ENCODE measurements around the gene SHROOM4. TPM values are rescaled to one million over a fixed set of nuclear protein-coding genes. Genes with fewer than 3 reads are reported as not detected.
A peak's percentile ranks its signal among the peaks of the same experiment; 100 is the strongest.

SHROOM4 gene
- total RNA-seq, 2 donors from 2014 or later = 9.2 to 13.6 TPM

GRCh38 chrX:50818986-50819385 is 5.0 kb upstream of the SHROOM4 start:
- Histone ChIP-seq H3K4me3 (no peak overlapping the region), H3K27ac (no peak overlapping the region), H3K4me1 (no peaks in the 10 kb centered on the region), H3K9me3 (no peaks in the 10 kb centered on the region), H3K27me3 (no peaks in the 10 kb centered on the region), H3K36me3 (no peaks in the 10 kb centered on the region)
- DNase-seq (ENCODE audit: low spot score) = no peak
- TF ChIP-seq CTCF (IDR thresholded peaks at IDR 0.05) = no peak

- no peak for TF ChIP-seq CTCF (IDR thresholded peaks at IDR 0.05)
- Histone ChIP-seq H3K4me3 (no peak overlapping the region), H3K27ac (peak overlapping the region in 1 of 2 donors; percentile 63)
Measured at GRCh38 chrX:50815120-50815519, 1.1 kb upstream of the SHROOM4 start.

GRCh38 chrX:50814701-50815100 is 707 bp upstream of the SHROOM4 start:
- H3K4me1 ChIP-seq = no peaks in the 10 kb centered on the region
- no peaks in the 10 kb centered on the region for H3K36me3 ChIP-seq
- peak overlapping the region; percentile 58 to 63 for H3K27ac ChIP-seq
- no peak for DNase-seq (ENCODE audit: low spot score)
- peak overlapping the region in 1 of 2 donors; percentile 57 for H3K4me3 ChIP-seq
- H3K9me3 ChIP-seq = no peaks in the 10 kb centered on the region
- H3K27me3 ChIP-seq = no peaks in the 10 kb centered on the region
- TF ChIP-seq CTCF (IDR thresholded peaks at IDR 0.05) = no peak

More at GRCh38 chrX:50815120-50815519, 1.1 kb upstream of the SHROOM4 start:
- Histone ChIP-seq H3K27me3 (no peaks in the 10 kb centered on the region), H3K4me1 (no peaks in the 10 kb centered on the region), H3K9me3 (no peaks in the 10 kb centered on the region), H3K36me3 (no peaks in the 10 kb centered on the region)
- DNase-seq (ENCODE audit: low spot score) = no peak

GRCh38 chrX:50812995-50813842 is 775 bp downstream of the SHROOM4 start:
- Histone ChIP-seq H3K36me3 (no peaks in the 10 kb centered on the region), H3K4me1 (no peaks in the 10 kb centered on the region), H3K9me3 (no peaks in the 10 kb centered on the region), H3K27me3 (no peaks in the 10 kb centered on the region), H3K27ac (peak overlapping the region; percentile 58 to 63), H3K4me3 (peak overlapping the region; percentile 45 to 57)
- DNase-seq (ENCODE audit: low spot score) = peak; percentile 58
- no peak for TF ChIP-seq CTCF (IDR thresholded peaks at IDR 0.05)

- TF ChIP-seq CTCF (IDR thresholded peaks at IDR 0.05) = no peak
- Histone ChIP-seq H3K4me1 (no peaks in the 10 kb centered on the region), H3K9me3 (no peaks in the 10 kb centered on the region), H3K4me3 (no peak overlapping the region), H3K27me3 (no peaks in the 10 kb centered on the region), H3K36me3 (no peaks in the 10 kb centered on the region), H3K27ac (no peak overlapping the region)
- no peak for DNase-seq (ENCODE audit: low spot score)
Measured at GRCh38 chrX:50805276-50805675, 8.7 kb downstream of the SHROOM4 start.

All from right atrium auricular region (tissue), 2 donors.